ENCODE results near the gene CFAP20DC. TPM values are rescaled to one million over a fixed set of nuclear protein-coding genes. Genes with fewer than 3 reads are reported as not detected.

Gene CFAP20DC
- total and polyA plus RNA-seq, 10 of the 15 experiments (the other 5 are each of a cell fraction or from before 2014, with no cell fraction given), result 0.53 to 11.6 (median 2.0) TPM

DNA sequence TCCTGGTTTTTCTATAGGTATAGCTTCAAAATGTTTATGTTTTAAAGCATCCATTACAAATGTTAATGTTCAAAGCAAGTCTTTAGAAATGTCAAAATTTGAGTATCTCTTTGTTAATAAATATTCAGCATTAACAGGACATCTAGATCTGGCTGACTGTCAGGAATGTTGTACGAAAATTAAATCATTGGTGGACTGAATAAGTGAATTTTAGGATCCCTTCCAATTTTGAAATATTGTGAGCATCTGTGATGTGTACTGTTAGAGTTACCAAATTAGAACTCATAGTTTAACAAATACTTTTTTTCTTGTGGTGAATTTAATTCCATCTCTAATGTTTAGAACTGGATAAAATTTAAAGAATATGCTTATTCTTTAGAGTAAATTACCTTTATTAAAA is 30.1 kb upstream of the CFAP20DC start:
- in situ Hi-C loops (cut with MboI), result no loop called here
- no peak overlapping the region for H3K9ac ChIP-seq (ENCODE audit: control insufficient read depth, insufficient read depth, low read length)
- H3K79me2 ChIP-seq (ENCODE audit: control insufficient read depth, insufficient read depth, low read length), result no peaks in the 10 kb centered on the region
- intact Hi-C loops (cut with micrococcal nuclease; ENCODE audit: unreplicated experiment), result no loop called here
- H2AFZ ChIP-seq (ENCODE audit: control insufficient read depth, low read depth, low read length), result no peak overlapping the region
- no peak overlapping the region for H3K27ac ChIP-seq (ENCODE audit: control insufficient read depth, insufficient read depth)
- ChIA-PET CTCF (no interaction called here), RAD21 (ENCODE audit: unreplicated experiment) (no interaction called here), SMC1A (ENCODE audit: uncharacterized antibody, unreplicated experiment) (interaction anchor here (0.6 kb wide), 1 partner anchor 12 kb away, joined by 3 read pairs; no protein-coding TSS in a partner anchor), POLR2A (interaction anchor here (0.5 kb wide), 1 partner anchor 1588 kb away, joined by 4 read pairs; no protein-coding TSS in a partner anchor)
- WGBS (ENCODE audit: insufficient coverage, insufficient replicate concordance, low lambda C conversion rate, missing lambda C conversion rate), result 0% methylated on average over 1 of the region's 1 CpG
- TF ChIP-seq, protein P1, sequence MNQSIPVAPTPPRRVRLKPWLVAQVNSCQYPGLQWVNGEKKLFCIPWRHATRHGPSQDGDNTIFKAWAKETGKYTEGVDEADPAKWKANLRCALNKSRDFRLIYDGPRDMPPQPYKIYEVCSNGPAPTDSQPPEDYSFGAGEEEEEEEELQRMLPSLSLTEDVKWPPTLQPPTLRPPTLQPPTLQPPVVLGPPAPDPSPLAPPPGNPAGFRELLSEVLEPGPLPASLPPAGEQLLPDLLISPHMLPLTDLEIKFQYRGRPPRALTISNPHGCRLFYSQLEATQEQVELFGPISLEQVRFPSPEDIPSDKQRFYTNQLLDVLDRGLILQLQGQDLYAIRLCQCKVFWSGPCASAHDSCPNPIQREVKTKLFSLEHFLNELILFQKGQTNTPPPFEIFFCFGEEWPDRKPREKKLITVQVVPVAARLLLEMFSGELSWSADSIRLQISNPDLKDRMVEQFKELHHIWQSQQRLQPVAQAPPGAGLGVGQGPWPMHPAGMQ (IDR thresholded peaks at IDR 0.05; ENCODE audit: borderline replicate concordance), result no peak
- TF ChIP-seq IKZF2 (IDR thresholded peaks at IDR 0.05), result no peak
- H3K27me3 ChIP-seq (replicated peaks in 1 of 2; ENCODE audit: control insufficient read depth in 2 of 2, insufficient read depth in 2 of 2, low read length in 1 of 2), result no peaks in the 10 kb centered on the region; a peak in 1 of 4 replicates
- ATAC-seq, result no peak
- no peaks in the 10 kb centered on the region for H3K9me3 ChIP-seq (replicated peaks; ENCODE audit: control insufficient read depth, insufficient read depth, low read length)
- no peaks in the 10 kb centered on the region for H3K36me3 ChIP-seq (ENCODE audit: control insufficient read depth in 2 of 2, insufficient read depth in 2 of 2, low read length in 1 of 2)
- H3K4me3 ChIP-seq, result no peak overlapping the region
- no peaks in the 10 kb centered on the region for H4K20me1 ChIP-seq (ENCODE audit: control insufficient read depth, insufficient read depth)
- DNase-seq (ENCODE audit: low read depth, low spot score), result no peak
- no peak overlapping the region for H3K4me2 ChIP-seq (ENCODE audit: control insufficient read depth, insufficient read depth)
- no peak for FAIRE-seq
- H3K4me1 ChIP-seq (ENCODE audit: control insufficient read depth, insufficient read depth, low read length), result no peaks in the 10 kb centered on the region
- BruUV-seq (replicated peaks), result no TSS peak

DNA sequence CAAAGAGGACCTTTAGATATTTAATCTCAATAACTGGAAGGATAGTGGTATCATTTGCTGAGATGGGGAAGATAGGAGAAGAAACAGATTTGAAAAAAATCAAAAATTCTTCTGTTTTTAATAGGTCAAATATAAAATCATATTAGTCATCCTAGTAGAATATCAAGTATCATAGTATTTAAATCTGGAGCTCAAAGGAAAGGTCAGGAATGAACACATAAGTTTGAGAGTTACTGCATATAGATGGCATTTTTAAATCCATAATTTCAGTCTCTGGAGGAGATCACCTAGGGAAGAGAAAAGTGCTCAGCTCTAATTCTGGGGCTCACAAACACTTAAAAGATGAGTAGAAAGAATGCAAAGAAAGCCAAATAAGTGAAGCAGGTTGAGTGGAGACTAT is 24.9 kb upstream of the CFAP20DC start:
- DNase-seq (ENCODE audit: low read depth, low spot score), result no peak
- FAIRE-seq, result no peak
- no TSS peak for BruUV-seq (replicated peaks)
- Histone ChIP-seq H3K27ac (ENCODE audit: control insufficient read depth, insufficient read depth) (no peak overlapping the region), H2AFZ (ENCODE audit: control insufficient read depth, low read depth, low read length) (no peak overlapping the region), H3K4me3 (no peak overlapping the region), H3K9ac (ENCODE audit: control insufficient read depth, insufficient read depth, low read length) (no peak overlapping the region), H3K4me2 (ENCODE audit: control insufficient read depth, insufficient read depth) (no peak overlapping the region), H4K20me1 (ENCODE audit: control insufficient read depth, insufficient read depth) (no peaks in the 10 kb centered on the region), H3K27me3 (replicated peaks in 1 of 2; ENCODE audit: control insufficient read depth in 2 of 2, insufficient read depth in 2 of 2, low read length in 1 of 2) (peaks cover 0 to 6% of the 10 kb centered on the region in 2 experiments; a peak in 3 of 4 replicates), H3K9me3 (replicated peaks; ENCODE audit: control insufficient read depth, insufficient read depth, low read length) (no peaks in the 10 kb centered on the region), H3K79me2 (ENCODE audit: control insufficient read depth, insufficient read depth, low read length) (no peaks in the 10 kb centered on the region), H3K36me3 (ENCODE audit: control insufficient read depth in 2 of 2, insufficient read depth in 2 of 2, low read length in 1 of 2) (no peaks in the 10 kb centered on the region), H3K4me1 (ENCODE audit: control insufficient read depth, insufficient read depth, low read length) (no peaks in the 10 kb centered on the region)
- intact Hi-C loops (cut with micrococcal nuclease; ENCODE audit: unreplicated experiment), result no loop called here
- in situ Hi-C loops (cut with MboI), result no loop called here
- ChIA-PET CTCF (no interaction called here), RAD21 (ENCODE audit: unreplicated experiment) (no interaction called here), POLR2A (no interaction called here), SMC1A (ENCODE audit: uncharacterized antibody, unreplicated experiment) (no interaction called here)
- ATAC-seq, result no peak
- TF ChIP-seq KLF5 (IDR thresholded peaks at IDR 0.05; ENCODE audit: partially characterized antibody) (no peak), MYC (IDR thresholded peaks at IDR 0.05; ENCODE audit: insufficient read depth, insufficient read length, insufficient replicate concordance, low read length, severe bottlenecking) (no peak), IKZF1 (conservative IDR thresholded peaks at IDR 0.05) (no peak), NR2F1 (conservative IDR thresholded peaks at IDR 0.05) (no peak), EGR1 (IDR thresholded peaks at IDR 0.05; ENCODE audit: borderline replicate concordance in 1 of 2, low read depth in 2 of 2, low read length in 2 of 2) (no peak), PML (IDR thresholded peaks at IDR 0.05; ENCODE audit: low read length) (no peak), IKZF2 (IDR thresholded peaks at IDR 0.05) (no peak), HCFC1 (IDR thresholded peaks at IDR 0.05; ENCODE audit: low read length) (no peak)
- TF ChIP-seq, protein P2, sequence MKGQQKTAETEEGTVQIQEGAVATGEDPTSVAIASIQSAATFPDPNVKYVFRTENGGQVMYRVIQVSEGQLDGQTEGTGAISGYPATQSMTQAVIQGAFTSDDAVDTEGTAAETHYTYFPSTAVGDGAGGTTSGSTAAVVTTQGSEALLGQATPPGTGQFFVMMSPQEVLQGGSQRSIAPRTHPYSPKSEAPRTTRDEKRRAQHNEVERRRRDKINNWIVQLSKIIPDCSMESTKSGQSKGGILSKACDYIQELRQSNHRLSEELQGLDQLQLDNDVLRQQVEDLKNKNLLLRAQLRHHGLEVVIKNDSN (IDR thresholded peaks at IDR 0.05; ENCODE audit: borderline replicate concordance, extremely low read length, insufficient read depth, low read depth, low read length), result no peak
